Neural crest cell (in vitro differentiated cells): ENCODE measurements around the gene RIPOR1. TPM values are rescaled to one million over a fixed set of nuclear protein-coding genes. Genes with fewer than 3 reads are reported as not detected.

Experiments used
- DNase-seq: peaks from one replicate; pipeline ENCODE4 v3.0.0; 2021; ENCODE audit warnings: low read depth, mixed read lengths, low spot score
- H3K27ac Mint-ChIP-seq: one replicate; pipeline ENCODE4 v1.8.0; 2021; ENCODE audit warnings: mild to moderate bottlenecking, mixed read lengths; ENCODE audit not compliant: unreplicated experiment
- H3K27me3 Mint-ChIP-seq: 2 replicates; pipeline ENCODE4 v1.8.0; 2021; ENCODE audit warnings: low read depth, mild to moderate bottlenecking, mixed read lengths
- H3K36me3 Mint-ChIP-seq: 2 replicates; pipeline ENCODE4 v1.8.0; 2021; ENCODE audit warnings: low read depth, mild to moderate bottlenecking, mixed read lengths
- H3K4me1 Mint-ChIP-seq: 2 replicates; pipeline ENCODE4 v1.8.0; 2021; ENCODE audit warnings: mixed read lengths
- H3K4me3 Mint-ChIP-seq: one replicate; pipeline ENCODE4 v1.8.0; 2021; ENCODE audit warnings: mild to moderate bottlenecking, mixed read lengths
- H3K9me3 Mint-ChIP-seq: 2 replicates; pipeline ENCODE4 v1.8.0; 2021; ENCODE audit warnings: mixed read lengths
- total RNA-seq: library from RNA; stranded (reverse); gene quantifications from 2 replicates; pipeline ENCODE4 v1.2.1, GENCODE V29; 2021
- TF ChIP-seq, protein P1 (sequence below): fragments of 200-600 bp; sonication (generic); conservative IDR thresholded peaks from 2 replicates; pipeline ENCODE4 v1.5.0; 2021; ENCODE audit warnings: antibody characterized with exemption, mild to moderate bottlenecking

The RIPOR1 gene
- total RNA-seq, 1 donor from 2014 or later = 60.6 TPM

GRCh38 chr16:67594256-67594915, 65.8 kb downstream of the RIPOR1 start:
- Mint-ChIP-seq H3K36me3 (peaks cover 5% of the 10 kb centered on the region), H3K27me3 (no peaks in the 10 kb centered on the region), H3K4me3 (no peak overlapping the region), H3K4me1 (peaks cover 16% of the 10 kb centered on the region), H3K27ac (no peak overlapping the region), H3K9me3 (no peaks in the 10 kb centered on the region)
- TF ChIP-seq, protein P1, sequence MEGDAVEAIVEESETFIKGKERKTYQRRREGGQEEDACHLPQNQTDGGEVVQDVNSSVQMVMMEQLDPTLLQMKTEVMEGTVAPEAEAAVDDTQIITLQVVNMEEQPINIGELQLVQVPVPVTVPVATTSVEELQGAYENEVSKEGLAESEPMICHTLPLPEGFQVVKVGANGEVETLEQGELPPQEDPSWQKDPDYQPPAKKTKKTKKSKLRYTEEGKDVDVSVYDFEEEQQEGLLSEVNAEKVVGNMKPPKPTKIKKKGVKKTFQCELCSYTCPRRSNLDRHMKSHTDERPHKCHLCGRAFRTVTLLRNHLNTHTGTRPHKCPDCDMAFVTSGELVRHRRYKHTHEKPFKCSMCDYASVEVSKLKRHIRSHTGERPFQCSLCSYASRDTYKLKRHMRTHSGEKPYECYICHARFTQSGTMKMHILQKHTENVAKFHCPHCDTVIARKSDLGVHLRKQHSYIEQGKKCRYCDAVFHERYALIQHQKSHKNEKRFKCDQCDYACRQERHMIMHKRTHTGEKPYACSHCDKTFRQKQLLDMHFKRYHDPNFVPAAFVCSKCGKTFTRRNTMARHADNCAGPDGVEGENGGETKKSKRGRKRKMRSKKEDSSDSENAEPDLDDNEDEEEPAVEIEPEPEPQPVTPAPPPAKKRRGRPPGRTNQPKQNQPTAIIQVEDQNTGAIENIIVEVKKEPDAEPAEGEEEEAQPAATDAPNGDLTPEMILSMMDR = no peak
- DNase-seq = no peak

DNA sequence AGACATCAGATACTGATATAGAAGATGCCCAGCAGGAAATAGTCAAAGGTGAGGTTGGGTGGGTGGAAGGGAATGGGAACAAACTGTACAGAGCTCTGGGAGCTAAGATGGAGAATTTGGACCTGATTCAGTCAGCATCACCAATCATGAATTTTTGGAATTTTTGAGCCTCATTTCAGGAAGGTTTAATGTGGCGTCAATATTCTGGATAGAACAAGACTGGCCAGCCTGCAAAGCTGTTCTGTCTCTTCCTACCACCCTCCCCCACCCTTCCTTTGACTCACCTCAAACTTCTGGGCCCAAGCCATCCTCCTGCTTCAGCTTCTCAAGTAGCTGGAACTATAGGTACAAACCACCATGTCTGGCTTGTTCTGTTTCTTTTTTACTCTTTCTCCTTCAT, 66.3 kb downstream of the RIPOR1 start:
- no peaks in the 10 kb centered on the region for H3K9me3 Mint-ChIP-seq
- H3K4me3 Mint-ChIP-seq = no peak overlapping the region
- H3K27ac Mint-ChIP-seq = no peak overlapping the region
- H3K36me3 Mint-ChIP-seq = peaks cover 2% of the 10 kb centered on the region
- DNase-seq = no peak
- no peaks in the 10 kb centered on the region for H3K27me3 Mint-ChIP-seq
- TF ChIP-seq, protein P1 = no peak
- peaks cover 21% of the 10 kb centered on the region for H3K4me1 Mint-ChIP-seq

Other genes starting within 250 kb of the RIPOR1 start
- gene PLEKHG4, start 249.3 kb upstream of the RIPOR1 start, total RNA-seq = 3.7 and 4.0 TPM in 2 replicates
- 1.1 and 1.3 TPM in 2 replicates for gene KCTD19, start 202.1 kb upstream of the RIPOR1 start, total RNA-seq
- gene LRRC36, start 202.0 kb upstream of the RIPOR1 start, total RNA-seq = 0.21 TPM in 1 of 2 replicates, not detected in the other
- gene TPPP3, start 135.3 kb upstream of the RIPOR1 start, total RNA-seq = 3.4 and 4.7 TPM in 2 replicates
- 9.5 and 10.2 TPM in 2 replicates for gene ZDHHC1, start 112.4 kb upstream of the RIPOR1 start, total RNA-seq
- 3.8 and 4.7 TPM in 2 replicates for gene HSD11B2, start 97.7 kb upstream of the RIPOR1 start, total RNA-seq
- 54.7 and 55.4 TPM in 2 replicates for gene ATP6V0D1, start 47.7 kb upstream of the RIPOR1 start, total RNA-seq
- gene AGRP, start 45.3 kb upstream of the RIPOR1 start, total RNA-seq = not detected in 2 replicates
- 78.8 and 79.8 TPM in 2 replicates for gene CTCF, start 33.7 kb downstream of the RIPOR1 start, total RNA-seq
- gene CARMIL2, start 116.3 kb downstream of the RIPOR1 start, total RNA-seq = 2.0 and 3.5 TPM in 2 replicates
- gene ACD, start 131.4 kb downstream of the RIPOR1 start, total RNA-seq = 39.3 and 39.8 TPM in 2 replicates
- 7.5 and 8.3 TPM in 2 replicates for gene PARD6A, start 132.1 kb downstream of the RIPOR1 start, total RNA-seq
- gene ENKD1, start 137.9 kb downstream of the RIPOR1 start, total RNA-seq = 23.3 and 24.5 TPM in 2 replicates
- 1.7 and 2.0 TPM in 2 replicates for gene C16orf86, start 138.0 kb downstream of the RIPOR1 start, total RNA-seq
- gene GFOD2, start 190.5 kb downstream of the RIPOR1 start, total RNA-seq = 33.8 and 34.3 TPM in 2 replicates